ENCODE data around the gene DQX1. TPM values are rescaled to one million over a fixed set of nuclear protein-coding genes. Genes with fewer than 3 reads are reported as not detected.

The DQX1 gene
- total and polyA plus RNA-seq, 2 experiments from 2014 or later: 4.0 TPM; not detected in 1

DNA sequence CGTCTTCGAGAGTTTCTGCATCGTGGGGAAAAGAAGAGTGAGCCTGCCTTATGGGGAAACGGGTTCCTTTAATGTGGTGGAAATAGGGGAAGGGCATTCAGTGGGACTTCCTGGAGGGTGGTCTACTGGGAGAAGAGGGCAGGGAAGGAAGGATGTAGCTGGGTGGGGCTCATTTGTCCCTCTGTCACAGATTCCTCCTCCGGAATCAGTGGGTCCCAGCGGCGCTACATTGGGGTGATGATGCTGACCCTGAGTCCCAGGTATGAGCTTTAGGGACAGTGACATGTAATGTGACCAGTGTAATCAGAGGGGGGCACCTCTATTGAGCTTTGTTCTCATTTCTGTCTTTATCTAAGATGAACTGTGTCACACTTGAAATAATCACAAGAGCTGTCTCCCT, 5.6 kb upstream of the DQX1 start:
- no peak for DNase-seq (ENCODE audit: low spot score)
- H3K79me2 ChIP-seq: peaks cover 32% of the 10 kb centered on the region
- TF ChIP-seq EZH2phosphoT487 (IDR thresholded peaks at IDR 0.05; ENCODE audit: low read depth, severe bottlenecking, unreplicated experiment) (no peak), EZH2 (IDR thresholded peaks at IDR 0.05; ENCODE audit: borderline replicate concordance) (no peak)
- TF ChIP-seq, protein P1, sequence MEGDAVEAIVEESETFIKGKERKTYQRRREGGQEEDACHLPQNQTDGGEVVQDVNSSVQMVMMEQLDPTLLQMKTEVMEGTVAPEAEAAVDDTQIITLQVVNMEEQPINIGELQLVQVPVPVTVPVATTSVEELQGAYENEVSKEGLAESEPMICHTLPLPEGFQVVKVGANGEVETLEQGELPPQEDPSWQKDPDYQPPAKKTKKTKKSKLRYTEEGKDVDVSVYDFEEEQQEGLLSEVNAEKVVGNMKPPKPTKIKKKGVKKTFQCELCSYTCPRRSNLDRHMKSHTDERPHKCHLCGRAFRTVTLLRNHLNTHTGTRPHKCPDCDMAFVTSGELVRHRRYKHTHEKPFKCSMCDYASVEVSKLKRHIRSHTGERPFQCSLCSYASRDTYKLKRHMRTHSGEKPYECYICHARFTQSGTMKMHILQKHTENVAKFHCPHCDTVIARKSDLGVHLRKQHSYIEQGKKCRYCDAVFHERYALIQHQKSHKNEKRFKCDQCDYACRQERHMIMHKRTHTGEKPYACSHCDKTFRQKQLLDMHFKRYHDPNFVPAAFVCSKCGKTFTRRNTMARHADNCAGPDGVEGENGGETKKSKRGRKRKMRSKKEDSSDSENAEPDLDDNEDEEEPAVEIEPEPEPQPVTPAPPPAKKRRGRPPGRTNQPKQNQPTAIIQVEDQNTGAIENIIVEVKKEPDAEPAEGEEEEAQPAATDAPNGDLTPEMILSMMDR (IDR thresholded peaks at IDR 0.05; ENCODE audit: poor library complexity): no peak
- H3K27me3 ChIP-seq: no peaks in the 10 kb centered on the region
- no peaks in the 10 kb centered on the region for H3K9me3 ChIP-seq (ENCODE audit: low read depth)
- H3K36me3 ChIP-seq (replicated peaks; ENCODE audit: insufficient read depth, low read depth): no peaks in the 10 kb centered on the region
- 90% methylated on average over 7 of the region's 7 CpGs for WGBS (ENCODE audit: low lambda C conversion rate, missing lambda C conversion rate)
- H2AFZ ChIP-seq: no peak overlapping the region
- peaks cover 7% of the 10 kb centered on the region for H4K20me1 ChIP-seq (ENCODE audit: insufficient read depth, poor library complexity, severe bottlenecking)
- no peaks in the 10 kb centered on the region for H3K4me1 ChIP-seq (ENCODE audit: insufficient read depth)
- no peak overlapping the region for H3K4me2 ChIP-seq
- no peaks in the 10 kb centered on the region for H3K9me2 ChIP-seq (replicated peaks; ENCODE audit: insufficient read depth)
- H3K4me3 ChIP-seq: no peak overlapping the region
- H3K27ac ChIP-seq: no peak overlapping the region

DNA sequence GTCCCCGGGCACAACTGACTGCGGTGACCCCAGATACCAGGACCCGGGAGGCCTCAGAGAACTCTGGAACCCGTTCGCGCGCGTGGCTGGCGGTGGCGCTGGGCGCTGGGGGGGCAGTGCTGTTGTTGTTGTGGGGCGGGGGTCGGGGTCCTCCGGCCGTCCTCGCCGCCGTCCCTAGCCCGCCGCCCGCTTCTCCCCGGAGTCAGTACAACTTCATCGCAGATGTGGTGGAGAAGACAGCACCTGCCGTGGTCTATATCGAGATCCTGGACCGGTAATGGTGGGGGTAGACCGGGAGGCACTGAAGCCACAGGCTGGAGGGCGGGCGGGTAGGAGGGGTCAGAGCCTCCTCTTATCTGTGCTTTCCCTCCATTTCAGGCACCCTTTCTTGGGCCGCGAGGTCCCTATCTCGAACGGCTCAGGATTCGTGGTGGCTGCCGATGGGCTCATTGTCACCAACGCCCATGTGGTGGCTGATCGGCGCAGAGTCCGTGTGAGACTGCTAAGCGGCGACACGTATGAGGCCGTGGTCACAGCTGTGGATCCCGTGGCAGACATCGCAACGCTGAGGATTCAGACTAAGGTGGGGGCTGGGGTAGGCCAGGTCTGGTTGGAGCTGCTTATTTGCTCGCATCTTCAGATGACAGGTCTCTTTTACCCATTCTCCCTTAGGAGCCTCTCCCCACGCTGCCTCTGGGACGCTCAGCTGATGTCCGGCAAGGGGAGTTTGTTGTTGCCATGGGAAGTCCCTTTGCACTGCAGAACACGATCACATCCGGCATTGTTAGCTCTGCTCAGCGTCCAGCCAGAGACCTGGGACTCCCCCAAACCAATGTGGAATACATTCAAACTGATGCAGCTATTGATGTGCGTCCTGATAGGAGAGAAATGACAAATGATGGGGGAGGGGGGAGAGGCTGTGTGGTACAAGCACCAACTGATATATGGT, 4.5 kb upstream of the DQX1 start:
- H3K36me3 ChIP-seq (replicated peaks; ENCODE audit: insufficient read depth, low read depth): no peaks in the 10 kb centered on the region
- H3K27ac ChIP-seq: peak overlapping the region; percentile 12
- peaks cover 7% of the 10 kb centered on the region for H4K20me1 ChIP-seq (ENCODE audit: insufficient read depth, poor library complexity, severe bottlenecking)
- TF ChIP-seq, protein P1 (IDR thresholded peaks at IDR 0.05; ENCODE audit: poor library complexity): no peak
- TF ChIP-seq EZH2 (IDR thresholded peaks at IDR 0.05; ENCODE audit: borderline replicate concordance) (no peak), EZH2phosphoT487 (IDR thresholded peaks at IDR 0.05; ENCODE audit: low read depth, severe bottlenecking, unreplicated experiment) (no peak)
- H2AFZ ChIP-seq: peak overlapping the region; percentile 65
- H3K9me2 ChIP-seq (replicated peaks; ENCODE audit: insufficient read depth): no peaks in the 10 kb centered on the region
- WGBS (ENCODE audit: low lambda C conversion rate, missing lambda C conversion rate): 7% methylated on average over 48 of the region's 54 CpGs
- H3K4me3 ChIP-seq: peak overlapping the region; percentile 90
- no peaks in the 10 kb centered on the region for H3K9me3 ChIP-seq (ENCODE audit: low read depth)
- H3K27me3 ChIP-seq: no peaks in the 10 kb centered on the region
- DNase-seq (ENCODE audit: low spot score): peak; percentile 48
- H3K4me1 ChIP-seq (ENCODE audit: insufficient read depth): no peaks in the 10 kb centered on the region
- peaks cover 32% of the 10 kb centered on the region for H3K79me2 ChIP-seq
- H3K4me2 ChIP-seq: peak overlapping the region; percentile 94

- TF ChIP-seq, protein P1 (IDR thresholded peaks at IDR 0.05; ENCODE audit: poor library complexity): no peak
- TF ChIP-seq EZH2phosphoT487 (IDR thresholded peaks at IDR 0.05; ENCODE audit: low read depth, severe bottlenecking, unreplicated experiment) (no peak), EZH2 (IDR thresholded peaks at IDR 0.05; ENCODE audit: borderline replicate concordance) (no peak)
- Histone ChIP-seq H3K4me2 (peak within 1 kb of the TSS; percentile 97), H3K9me2 (replicated peaks; ENCODE audit: insufficient read depth) (no peaks in the 10 kb centered on the region), H3K79me2 (peaks cover 32% of the 10 kb centered on the region), H3K27ac (peak within 1 kb of the TSS; percentile 89), H3K4me3 (peak within 1 kb of the TSS; percentile 90), H3K9me3 (ENCODE audit: low read depth) (no peaks in the 10 kb centered on the region), H4K20me1 (ENCODE audit: insufficient read depth, poor library complexity, severe bottlenecking) (peaks cover 7% of the 10 kb centered on the region), H2AFZ (peak within 1 kb of the TSS; percentile 65), H3K27me3 (no peaks in the 10 kb centered on the region), H3K36me3 (replicated peaks; ENCODE audit: insufficient read depth, low read depth) (no peaks in the 10 kb centered on the region), H3K4me1 (ENCODE audit: insufficient read depth) (no peaks in the 10 kb centered on the region)
- peak; percentile 99 for DNase-seq (ENCODE audit: low spot score)
- 1% methylated on average over 76 of the region's 87 CpGs for WGBS (ENCODE audit: low lambda C conversion rate, missing lambda C conversion rate)
These were observed 3.6 kb upstream of the DQX1 start, which contains the start of the genes AUP1 and HTRA2 for GRCh38 chr2:74529357-74530238. Gene AUP1 (minus strand): TSS chr2:74529706. CDS start chr2:74529629, 77 bp downstream. Gene HTRA2 (plus strand): TSS chr2:74529933. CDS start chr2:74530007, 74 bp downstream.

All from hepatocyte (in vitro differentiated cells).